NOMO-1 (cell line): ENCODE measurements around the gene DNAJC15.

ENCODE experiments used
- DNase-seq, 2 experiments: peaks; one replicate each; lab custom pipeline; 2025; ENCODE audit not compliant: unreplicated experiment in 2 of 2; lab: John Stamatoyannopoulos, UW

DNAJC15 gene

GRCh38 chr13:43080199-43080598 is 56.8 kb downstream of the DNAJC15 start:
- DNase-seq: no peak

GRCh38 chr13:43081866-43082265 is 58.5 kb downstream of the DNAJC15 start:
- no peak for DNase-seq

GRCh38 chr13:43083750-43084149 is 60.4 kb downstream of the DNAJC15 start:
- no peak for DNase-seq

- DNase-seq: peak; percentile 1 to 5
Measured at GRCh38 chr13:43085545-43085944, 62.2 kb downstream of the DNAJC15 start.

DNA sequence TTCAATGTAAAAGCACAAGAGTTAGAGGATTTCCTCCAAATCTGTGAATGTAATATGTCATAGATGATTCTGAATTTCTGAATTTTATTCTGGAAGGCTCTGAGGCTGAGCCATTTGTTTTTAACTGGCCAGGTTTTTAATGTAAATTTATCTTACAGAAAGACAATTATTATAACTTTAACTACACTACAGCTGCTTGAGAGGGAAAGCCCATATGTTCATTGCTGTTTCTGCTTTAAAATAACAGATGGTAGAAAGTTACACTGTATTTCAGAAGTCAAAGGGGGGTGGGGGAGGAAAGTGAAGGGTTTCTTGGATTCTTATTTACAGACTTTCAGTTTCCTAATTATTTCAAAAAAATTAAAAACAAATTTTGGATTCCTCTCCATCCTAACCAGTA is 62.8 kb downstream of the DNAJC15 start:
- DNase-seq: no peak

GRCh38 chr13:43088093-43088511 is 64.7 kb downstream of the DNAJC15 start:
- peak in 1 of 2 experiments; percentile 17 for DNase-seq

DNA sequence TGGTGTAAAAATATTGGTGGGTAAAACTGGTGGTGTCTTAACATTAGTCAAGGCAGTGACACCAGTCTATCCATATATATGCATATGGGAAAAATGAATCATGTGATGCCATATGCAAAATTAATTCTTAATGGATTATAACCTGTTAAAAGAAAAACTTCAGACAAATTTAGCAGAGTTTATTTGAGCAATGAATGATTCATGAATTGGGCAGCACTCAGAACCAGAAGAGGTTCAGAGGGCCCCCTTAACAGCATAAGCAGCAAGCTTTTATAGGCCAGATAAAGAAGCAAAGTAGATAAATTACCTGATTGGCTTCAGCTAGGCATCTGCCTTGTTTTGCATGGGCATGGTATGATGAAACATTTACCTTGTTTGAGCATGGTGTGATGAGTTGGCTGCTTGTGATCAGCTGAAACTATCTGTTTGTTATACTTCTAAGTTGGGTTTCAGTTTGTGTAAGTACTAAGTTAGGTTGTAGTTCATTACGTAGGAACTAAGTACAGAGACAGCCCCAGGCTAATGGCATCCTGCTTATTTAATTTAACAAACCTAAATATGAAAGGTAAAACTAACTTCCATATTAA is 66.6 kb downstream of the DNAJC15 start:
- no peak for DNase-seq

- DNase-seq: no peak
Measured at GRCh38 chr13:43094901-43095300, 71.5 kb downstream of the DNAJC15 start.

DNA sequence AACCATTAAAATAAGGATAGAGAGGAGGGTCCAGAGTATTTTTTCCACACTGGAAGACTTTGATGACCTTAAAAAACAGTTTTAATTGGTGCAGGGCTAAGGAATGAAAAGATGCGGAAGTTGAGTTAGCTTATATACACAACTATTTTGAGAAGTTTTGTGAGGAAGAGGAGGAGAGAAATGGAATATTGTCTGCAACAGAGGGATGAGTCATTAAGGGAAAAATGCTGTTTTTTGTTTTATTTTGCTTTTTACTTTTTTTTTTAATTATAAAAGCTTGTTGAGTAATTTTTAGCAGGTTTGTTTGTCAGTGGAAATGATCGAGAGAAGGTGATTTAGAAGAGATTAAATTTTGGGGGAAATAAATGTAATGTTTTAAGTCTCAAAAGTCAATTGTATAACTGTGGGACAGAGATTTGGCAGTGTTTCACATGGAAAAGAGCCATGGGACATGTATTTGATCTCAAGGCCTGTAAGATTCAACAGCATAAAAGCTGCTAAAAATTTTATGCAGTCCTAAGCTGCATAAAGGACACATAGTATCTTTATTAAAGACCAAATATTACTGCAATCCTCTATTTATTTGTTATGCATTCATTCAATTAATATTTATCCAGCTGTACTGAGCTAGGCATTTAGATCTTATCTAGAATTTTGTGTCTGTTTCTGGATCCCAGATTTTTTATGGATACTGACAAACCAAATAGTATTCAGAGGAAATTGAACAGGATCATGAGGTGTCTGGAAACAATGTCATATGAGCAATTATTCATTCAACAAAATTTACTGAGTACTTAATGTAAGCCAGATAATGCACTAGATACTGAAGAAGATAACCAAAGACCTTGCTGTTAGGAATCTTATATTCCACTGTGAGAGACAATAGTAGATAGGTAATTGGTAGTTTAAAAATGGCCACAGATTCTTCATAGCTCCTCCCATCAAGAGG is 72.7 kb downstream of the DNAJC15 start:
- DNase-seq: no peak

GRCh38 chr13:43100667-43101066 is 77.3 kb downstream of the DNAJC15 start:
- DNase-seq: no peak

- no peak for DNase-seq
Measured at GRCh38 chr13:43102304-43102703, 78.9 kb downstream of the DNAJC15 start.

DNA sequence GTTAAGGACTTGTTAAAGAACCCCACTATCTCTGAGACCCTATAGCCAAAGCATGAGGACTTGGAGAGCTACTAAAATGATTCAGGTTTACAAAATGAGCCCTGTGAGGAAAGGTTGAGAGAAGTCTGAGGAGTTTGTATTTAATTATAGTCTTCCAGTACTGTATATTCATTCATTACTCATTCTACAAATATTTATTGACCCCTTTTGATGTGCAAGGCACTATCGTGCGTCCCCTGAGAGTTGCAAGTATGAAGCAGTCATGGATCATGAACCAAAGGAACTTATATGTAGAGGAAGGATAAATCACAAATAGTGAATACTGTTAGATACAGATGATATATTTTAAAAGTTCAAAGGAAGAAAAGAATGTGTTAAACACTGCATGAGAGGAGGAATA is 84.4 kb downstream of the DNAJC15 start:
- DNase-seq: no peak

DNA sequence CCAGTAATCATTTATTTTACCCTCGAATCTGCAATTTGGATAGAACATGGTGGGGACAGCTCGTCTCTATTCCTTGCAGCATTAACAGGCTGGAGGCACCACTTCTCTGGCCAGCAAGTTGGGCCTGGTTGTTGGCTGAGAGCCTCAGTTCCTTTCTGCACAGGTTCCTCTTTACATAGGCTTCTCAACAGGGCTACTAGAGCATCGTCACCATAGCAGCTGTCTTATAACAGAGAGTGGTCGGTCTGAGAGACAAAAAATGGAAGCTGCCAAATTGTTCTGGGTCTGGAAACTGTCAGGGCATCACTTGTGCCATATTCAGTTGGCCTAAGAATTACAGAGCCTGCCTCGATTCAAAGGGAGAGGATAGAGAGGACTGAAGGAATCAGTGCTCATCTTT is 86.7 kb downstream of the DNAJC15 start:
- DNase-seq: no peak

GRCh38 chr13:43110658-43111057 is 87.3 kb downstream of the DNAJC15 start:
- DNase-seq: no peak

DNA sequence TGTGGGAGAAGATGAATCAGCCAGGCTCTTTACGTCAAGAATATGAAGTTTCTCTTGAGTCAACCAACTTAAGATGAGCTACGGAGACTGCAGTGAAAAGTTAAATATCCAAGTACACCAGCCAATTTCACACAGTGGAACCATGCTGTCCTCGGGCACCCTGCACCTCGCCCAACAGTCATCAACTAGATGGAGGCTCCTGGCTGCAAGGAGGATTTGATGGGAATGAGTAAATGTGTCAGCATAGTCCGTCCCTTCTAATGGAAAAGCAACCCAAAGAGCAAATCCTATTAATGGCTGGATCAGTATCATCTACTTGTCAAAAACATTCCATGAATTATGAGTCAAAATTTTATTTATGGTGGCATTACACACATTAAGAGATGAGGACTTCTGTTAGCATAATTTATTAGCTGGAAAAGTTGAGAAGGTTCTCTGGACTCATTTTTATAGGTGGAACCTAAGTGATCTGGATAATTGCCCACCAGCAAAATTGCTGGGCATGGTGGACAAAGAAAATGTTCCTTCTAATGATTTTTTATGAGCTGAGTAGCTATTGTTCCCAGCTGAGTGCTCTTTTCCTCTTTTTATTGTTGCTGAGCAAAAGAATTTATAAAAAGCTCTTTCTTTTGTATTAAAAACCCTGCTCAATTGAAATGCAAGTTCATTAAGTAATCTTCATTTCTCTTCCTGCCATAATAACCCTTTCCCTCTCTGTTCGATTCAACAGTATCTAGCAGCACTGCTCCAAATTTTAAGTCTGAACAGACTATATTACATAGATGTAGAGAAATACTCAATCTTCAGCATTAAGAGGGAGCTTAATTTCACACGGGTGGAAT is 88.4 kb downstream of the DNAJC15 start:
- DNase-seq: no peak

DNA sequence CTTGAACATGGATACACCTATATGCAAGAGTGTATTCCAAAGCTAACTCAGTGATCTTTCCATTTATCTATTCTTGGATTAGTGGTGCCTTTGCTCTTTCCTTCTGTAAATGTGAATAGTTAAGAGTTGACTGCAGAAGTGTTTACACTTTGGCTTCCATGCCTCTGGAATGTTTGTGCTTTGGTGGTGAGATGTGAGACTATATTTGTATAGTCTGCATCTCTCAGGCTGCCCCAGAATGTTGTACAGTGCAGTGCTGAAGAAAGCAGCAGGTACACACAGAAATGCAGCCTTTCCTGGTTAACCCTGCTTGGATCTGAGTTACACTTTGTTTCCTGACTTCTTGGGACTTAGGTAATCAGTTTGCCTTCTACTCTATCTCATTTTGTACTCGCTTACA is 90.2 kb downstream of the DNAJC15 start:
- DNase-seq: no peak

DNA sequence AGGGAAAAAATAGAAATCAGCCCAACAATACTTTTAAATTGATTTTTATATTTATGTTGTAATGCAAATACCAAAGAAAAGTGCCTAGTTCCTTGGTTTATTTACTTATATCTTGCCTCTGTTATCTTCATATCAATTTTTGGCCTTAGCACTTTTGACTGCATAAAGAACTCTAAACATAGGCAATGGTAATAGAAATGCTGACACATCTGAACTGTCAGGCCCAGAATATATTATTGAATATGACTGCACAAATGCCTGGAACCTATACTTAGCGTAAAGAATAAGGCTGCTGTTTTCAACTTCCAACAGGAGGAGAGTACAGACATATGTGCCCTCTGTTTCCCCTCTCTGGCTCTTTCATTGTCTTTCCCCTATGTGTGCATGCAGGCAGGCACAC is 91.1 kb downstream of the DNAJC15 start:
- DNase-seq: no peak

DNA sequence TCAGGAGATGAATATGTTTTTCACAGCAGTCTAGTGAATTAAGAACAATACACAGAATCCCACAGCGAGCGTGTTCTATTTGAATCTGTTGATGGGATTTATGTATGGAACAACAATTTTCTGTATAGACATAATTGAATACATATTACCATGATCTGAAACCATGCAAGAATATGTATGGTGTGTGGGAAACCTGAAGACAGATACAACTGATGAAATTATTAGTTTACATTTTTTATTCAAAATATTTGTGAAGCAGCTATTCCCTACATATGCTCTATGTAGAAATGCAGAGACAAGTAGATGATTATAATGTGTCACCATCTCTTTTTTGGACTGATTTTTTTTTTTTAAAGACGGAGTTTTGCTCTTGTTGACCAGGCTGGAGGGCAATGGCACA is 91.8 kb downstream of the DNAJC15 start:
- DNase-seq: no peak

DNA sequence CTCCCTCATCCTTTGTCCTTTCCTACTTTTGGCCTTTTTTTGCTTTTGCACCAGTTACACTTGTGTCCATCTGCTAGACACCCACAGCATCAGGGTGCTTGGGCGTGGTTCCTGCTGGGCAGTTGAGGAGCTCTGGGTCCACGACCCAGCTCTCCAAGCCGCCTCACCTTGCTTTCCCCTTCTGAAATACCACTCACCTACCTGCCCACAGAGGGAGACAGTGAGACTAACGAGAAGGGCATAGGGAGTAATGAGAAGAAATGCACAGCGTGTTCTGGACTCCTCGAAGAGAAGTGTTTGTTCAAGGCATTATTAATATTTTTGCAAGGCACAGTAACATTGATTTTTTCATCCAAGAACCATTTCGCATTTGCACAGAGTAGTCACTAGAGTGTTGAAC is 92.9 kb downstream of the DNAJC15 start:
- no peak for DNase-seq

DNA sequence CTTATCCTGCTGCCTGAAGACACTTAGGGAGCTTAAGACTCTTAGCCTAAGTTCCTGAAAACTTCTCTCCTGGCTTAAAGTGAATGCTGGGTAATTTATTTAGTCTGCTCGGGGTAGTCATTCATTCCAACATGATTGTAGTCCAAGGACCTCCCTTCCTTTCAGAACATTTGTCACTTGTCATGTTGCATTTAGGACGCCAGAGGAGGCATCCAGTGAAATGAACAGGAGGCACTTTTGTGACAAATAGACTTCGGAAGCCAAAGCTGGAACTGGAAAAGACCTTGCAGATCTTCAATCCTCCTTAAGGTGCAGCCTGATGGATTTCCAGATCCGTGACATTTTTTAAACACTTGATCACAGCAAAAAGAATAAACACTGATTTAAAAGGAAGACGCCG is 95.1 kb downstream of the DNAJC15 start:
- no peak for DNase-seq

- DNase-seq: no peak
Measured at GRCh38 chr13:43119206-43119605, 95.8 kb downstream of the DNAJC15 start.
